ENCODE results near the gene TBC1D4.

TBC1D4 gene

GRCh38 chr13:75384879-75385707, 96.9 kb downstream of the TBC1D4 start:
- DNase-seq (ENCODE audit: low read depth), result no peak
- in situ Hi-C loops (cut with HindIII; ENCODE audit: low sequenced_read_pairs), result no loop called here
- H3K4me3 ChIP-seq (ENCODE audit: low read depth, low read length), result no peak overlapping the region
- TF ChIP-seq CTCF (IDR thresholded peaks at IDR 0.05; ENCODE audit: low read depth, low read length, missing control alignments), result no peak

GRCh38 chr13:75383064-75383715, 98.8 kb downstream of the TBC1D4 start:
- DNase-seq (ENCODE audit: low read depth), result no peak
- in situ Hi-C loops (cut with HindIII; ENCODE audit: low sequenced_read_pairs), result no loop called here
- no peak for TF ChIP-seq CTCF (IDR thresholded peaks at IDR 0.05; ENCODE audit: low read depth, low read length, missing control alignments)
- H3K4me3 ChIP-seq (ENCODE audit: low read depth, low read length), result no peak overlapping the region

GRCh38 chr13:75378301-75378700, 103.7 kb downstream of the TBC1D4 start:
- no peak for TF ChIP-seq CTCF (IDR thresholded peaks at IDR 0.05; ENCODE audit: low read depth, low read length, missing control alignments)
- no peak overlapping the region for H3K4me3 ChIP-seq (ENCODE audit: low read depth, low read length)
- in situ Hi-C loops (cut with HindIII; ENCODE audit: low sequenced_read_pairs), result no loop called here
- DNase-seq (ENCODE audit: low read depth), result no peak

- in situ Hi-C loops (cut with HindIII; ENCODE audit: low sequenced_read_pairs), result no loop called here
- TF ChIP-seq CTCF (IDR thresholded peaks at IDR 0.05; ENCODE audit: low read depth, low read length, missing control alignments), result no peak
- H3K4me3 ChIP-seq (ENCODE audit: low read depth, low read length), result no peak overlapping the region
- DNase-seq (ENCODE audit: low read depth), result no peak
Measured at GRCh38 chr13:75376792-75377402, 105.1 kb downstream of the TBC1D4 start.

- no peak for DNase-seq (ENCODE audit: low read depth)
- no peak for TF ChIP-seq CTCF (IDR thresholded peaks at IDR 0.05; ENCODE audit: low read depth, low read length, missing control alignments)
- no peak overlapping the region for H3K4me3 ChIP-seq (ENCODE audit: low read depth, low read length)
- in situ Hi-C loops (cut with HindIII; ENCODE audit: low sequenced_read_pairs), result no loop called here
Measured at GRCh38 chr13:75375329-75375728, 106.6 kb downstream of the TBC1D4 start.

GRCh38 chr13:75373988-75374387, 108.0 kb downstream of the TBC1D4 start:
- no peak overlapping the region for H3K4me3 ChIP-seq (ENCODE audit: low read depth, low read length)
- TF ChIP-seq CTCF (IDR thresholded peaks at IDR 0.05; ENCODE audit: low read depth, low read length, missing control alignments), result no peak
- DNase-seq (ENCODE audit: low read depth), result no peak
- in situ Hi-C loops (cut with HindIII; ENCODE audit: low sequenced_read_pairs), result no loop called here

Measured in astrocyte of the cerebellum (primary cell).